Measurements from ENCODE around the gene TTC7B.

Gene TTC7B

DNA sequence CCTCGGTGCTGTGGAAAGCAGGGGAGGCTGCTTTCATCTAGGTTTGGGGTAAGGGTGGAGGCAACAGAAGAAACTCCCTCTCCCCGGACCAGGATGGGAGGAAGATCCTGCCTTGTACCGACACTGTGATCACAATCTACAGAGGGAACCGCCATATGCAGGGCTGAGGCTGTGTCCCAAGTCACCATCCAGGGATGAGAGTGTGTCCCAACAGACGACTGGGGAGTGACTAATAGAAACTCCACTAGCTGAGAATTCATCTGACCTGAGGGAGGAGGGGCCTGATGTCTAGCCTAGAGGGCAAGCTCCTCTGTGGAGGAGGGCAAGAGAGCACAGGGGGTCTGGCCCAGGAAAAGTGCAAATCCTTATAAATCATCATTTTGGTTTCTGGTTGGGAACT lies 247.0 kb downstream of the TTC7B start:
- TF ChIP-seq, protein P1, sequence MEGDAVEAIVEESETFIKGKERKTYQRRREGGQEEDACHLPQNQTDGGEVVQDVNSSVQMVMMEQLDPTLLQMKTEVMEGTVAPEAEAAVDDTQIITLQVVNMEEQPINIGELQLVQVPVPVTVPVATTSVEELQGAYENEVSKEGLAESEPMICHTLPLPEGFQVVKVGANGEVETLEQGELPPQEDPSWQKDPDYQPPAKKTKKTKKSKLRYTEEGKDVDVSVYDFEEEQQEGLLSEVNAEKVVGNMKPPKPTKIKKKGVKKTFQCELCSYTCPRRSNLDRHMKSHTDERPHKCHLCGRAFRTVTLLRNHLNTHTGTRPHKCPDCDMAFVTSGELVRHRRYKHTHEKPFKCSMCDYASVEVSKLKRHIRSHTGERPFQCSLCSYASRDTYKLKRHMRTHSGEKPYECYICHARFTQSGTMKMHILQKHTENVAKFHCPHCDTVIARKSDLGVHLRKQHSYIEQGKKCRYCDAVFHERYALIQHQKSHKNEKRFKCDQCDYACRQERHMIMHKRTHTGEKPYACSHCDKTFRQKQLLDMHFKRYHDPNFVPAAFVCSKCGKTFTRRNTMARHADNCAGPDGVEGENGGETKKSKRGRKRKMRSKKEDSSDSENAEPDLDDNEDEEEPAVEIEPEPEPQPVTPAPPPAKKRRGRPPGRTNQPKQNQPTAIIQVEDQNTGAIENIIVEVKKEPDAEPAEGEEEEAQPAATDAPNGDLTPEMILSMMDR (IDR thresholded peaks at IDR 0.05; ENCODE audit: low read depth, low read length) = no peak
- no peak overlapping the region for H3K4me3 ChIP-seq (ENCODE audit: low read depth, low read length)

DNA sequence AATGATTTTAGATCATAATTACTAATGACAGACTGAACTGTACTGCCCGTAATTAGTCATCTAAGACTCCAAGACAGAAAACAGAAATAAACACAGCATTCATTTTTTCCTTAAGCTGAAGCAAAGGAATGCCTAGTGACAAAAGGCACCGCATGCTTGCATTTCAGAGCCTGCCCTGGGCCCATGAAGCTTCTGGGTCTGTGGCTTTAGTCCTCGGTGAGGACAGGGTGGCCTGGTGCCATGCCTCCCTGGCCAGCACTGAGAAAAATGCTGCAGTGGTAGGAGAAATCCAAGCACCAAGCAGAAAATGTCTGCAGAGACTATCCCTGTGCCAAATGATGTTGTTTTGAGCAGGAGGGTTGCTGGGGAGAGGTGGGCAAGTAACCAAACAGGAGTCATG lies 247.8 kb downstream of the TTC7B start:
- TF ChIP-seq, protein P1 (IDR thresholded peaks at IDR 0.05; ENCODE audit: low read depth, low read length) = no peak
- H3K4me3 ChIP-seq (ENCODE audit: low read depth, low read length) = no peak overlapping the region

DNA sequence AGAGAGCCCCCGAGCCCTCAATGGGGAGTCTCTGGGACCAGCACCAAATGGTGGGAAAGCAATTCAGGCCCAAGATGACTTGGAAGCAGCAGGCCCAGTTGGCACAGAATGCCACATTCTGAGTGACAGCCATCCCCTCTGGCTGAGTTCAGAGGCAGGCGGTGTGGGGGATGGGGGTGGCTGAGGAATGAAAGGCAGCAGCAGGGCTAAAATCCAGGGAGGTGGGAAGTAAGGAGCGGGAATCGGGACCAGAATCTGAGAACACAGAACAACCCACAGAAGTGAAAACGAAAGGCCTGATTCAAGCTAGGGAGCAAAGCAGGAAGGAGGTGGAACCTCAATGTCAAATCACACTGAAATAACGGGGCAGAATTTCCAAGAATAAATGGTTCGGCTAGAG lies 248.2 kb downstream of the TTC7B start:
- TF ChIP-seq, protein P1 (IDR thresholded peaks at IDR 0.05; ENCODE audit: low read depth, low read length) = no peak

DNA sequence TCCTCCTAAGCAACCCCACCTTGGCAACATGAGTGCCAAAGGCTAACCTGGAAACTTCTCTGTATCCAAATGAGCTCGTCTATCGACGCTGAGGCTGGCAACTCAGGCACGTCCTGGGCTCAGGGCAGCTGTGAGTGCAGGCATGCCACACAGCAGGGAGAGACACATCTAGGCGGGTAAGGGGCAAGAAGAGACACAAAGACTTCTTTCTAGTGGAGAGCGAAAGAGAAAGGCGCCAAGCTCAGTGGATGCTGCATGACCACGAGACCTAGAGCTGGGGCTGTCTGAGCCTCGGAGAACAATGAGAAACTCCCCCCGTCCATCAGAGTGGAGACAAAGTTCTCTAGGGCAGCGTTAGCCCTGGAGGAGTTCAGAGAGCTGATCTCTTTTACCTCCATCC lies 249.0 kb downstream of the TTC7B start:
- TF ChIP-seq, protein P1 (IDR thresholded peaks at IDR 0.05; ENCODE audit: low read depth, low read length) = no peak

More for the DNA sequence above, 248.2 kb downstream of the TTC7B start:
- no peak overlapping the region for H3K4me3 ChIP-seq (ENCODE audit: low read depth, low read length)

DNA sequence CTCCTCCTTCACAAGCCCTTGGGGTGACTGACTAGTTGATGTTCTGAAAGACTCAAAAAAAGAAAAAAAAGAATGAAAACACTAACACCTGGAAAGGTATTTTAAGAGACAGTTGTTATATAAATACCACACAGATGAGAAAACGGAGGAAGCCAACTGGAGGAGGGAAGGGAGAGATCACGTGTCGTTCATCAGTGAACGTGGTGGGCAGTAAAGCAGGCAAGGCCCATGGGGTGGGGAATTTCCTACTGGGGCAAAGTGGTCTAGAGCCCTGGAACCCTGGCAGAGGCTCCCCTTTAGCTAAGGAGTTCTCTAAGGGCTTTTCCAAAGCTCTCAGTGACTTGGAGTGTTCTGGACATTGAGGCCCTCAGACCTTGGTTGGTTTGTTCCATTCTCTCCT lies 249.7 kb downstream of the TTC7B start:
- H3K4me3 ChIP-seq (ENCODE audit: low read depth, low read length) = no peak overlapping the region
- TF ChIP-seq, protein P1 (IDR thresholded peaks at IDR 0.05; ENCODE audit: low read depth, low read length) = no peak

More for the DNA sequence above, 249.0 kb downstream of the TTC7B start:
- no peak overlapping the region for H3K4me3 ChIP-seq (ENCODE audit: low read depth, low read length)

DNA sequence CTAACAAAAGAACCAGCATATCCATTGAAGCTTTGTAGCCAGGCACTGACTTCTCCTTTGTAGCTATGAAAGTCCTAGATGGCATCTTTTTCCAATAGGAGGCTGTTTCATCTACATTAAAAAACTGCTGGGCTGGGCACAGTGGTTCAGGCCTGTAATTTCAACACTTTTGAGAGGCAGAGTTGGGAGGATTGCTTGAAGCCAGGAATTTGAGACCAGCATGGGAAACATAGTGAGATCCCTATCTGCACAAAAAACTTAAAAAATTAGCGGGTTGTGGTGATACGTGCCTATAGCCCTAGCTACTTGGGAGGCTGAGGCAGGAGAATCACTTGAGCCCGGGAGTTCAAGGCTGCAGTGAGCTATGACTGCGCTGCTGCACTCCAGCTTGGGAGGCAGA lies 251.7 kb downstream of the TTC7B start:
- TF ChIP-seq, protein P1 (IDR thresholded peaks at IDR 0.05; ENCODE audit: low read depth, low read length) = no peak

DNA sequence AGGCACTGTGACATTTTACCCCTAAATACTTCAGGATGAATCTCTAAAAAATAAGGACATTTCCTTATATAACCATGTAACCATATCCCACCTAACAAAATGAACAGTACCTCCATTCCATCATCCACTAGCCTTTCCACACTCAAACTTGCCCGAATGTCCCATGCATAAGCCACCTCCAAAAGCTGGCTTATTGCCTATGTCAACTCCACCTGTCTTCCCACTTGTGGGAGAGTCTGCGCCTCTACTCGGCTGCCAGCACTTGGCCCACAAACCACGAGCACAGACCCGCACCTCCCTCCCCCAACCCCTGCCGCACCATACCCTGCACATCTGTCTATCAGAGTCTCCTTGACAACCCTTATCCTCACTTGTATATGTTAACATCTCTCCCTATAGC lies 253.6 kb downstream of the TTC7B start:
- H3K4me3 ChIP-seq (ENCODE audit: low read depth, low read length) = no peak overlapping the region
- TF ChIP-seq, protein P1 (IDR thresholded peaks at IDR 0.05; ENCODE audit: low read depth, low read length) = no peak

More for the DNA sequence above, 251.7 kb downstream of the TTC7B start:
- no peak overlapping the region for H3K4me3 ChIP-seq (ENCODE audit: low read depth, low read length)

Measured in WI38 (cell line).